ENCODE measurements around the gene DIAPH2. TPM values are rescaled to one million over a fixed set of nuclear protein-coding genes. Genes with fewer than 3 reads are reported as not detected.

The DIAPH2 gene
- total and polyA plus RNA-seq, 2 experiments from 2014 or later, result 16.2 to 56.6 TPM

DNA sequence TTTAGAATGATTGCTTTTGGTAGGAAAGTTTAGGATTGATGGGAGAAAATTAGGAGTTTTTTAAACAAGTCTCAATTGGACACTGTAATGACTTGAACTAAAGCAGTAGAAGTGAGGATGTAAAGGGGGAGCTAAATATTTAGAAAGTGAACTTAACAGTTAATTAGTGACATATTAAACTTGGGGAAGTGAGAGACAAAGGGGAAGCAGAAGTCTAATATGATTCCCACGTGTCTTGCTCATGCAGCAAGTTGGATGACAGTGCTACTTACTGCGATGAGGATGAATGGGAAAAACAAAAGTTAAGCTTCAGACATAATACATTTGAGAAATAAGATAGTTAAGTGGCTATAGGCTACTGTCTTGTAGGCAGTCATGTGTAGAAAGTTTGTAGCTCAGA lies 309.5 kb downstream of the DIAPH2 start:
- no peaks in the 10 kb centered on the region for H3K27me3 Mint-ChIP-seq (ENCODE audit: insufficient read depth, low read depth, poor library complexity)
- no peaks in the 10 kb centered on the region for H3K36me3 Mint-ChIP-seq (ENCODE audit: low read depth)
- H3F3A ChIP-seq (replicated peaks; ENCODE audit: low read depth), result no peaks in the 10 kb centered on the region
- no peak overlapping the region for H3K4me3 Mint-ChIP-seq
- ATAC-seq (no peak), DNase-seq (ENCODE audit: low spot score) (no peak)
- peaks cover 2% of the 10 kb centered on the region; the same call in 1 of the 3 replicates for H3K9me3 Mint-ChIP-seq
- no peaks in the 10 kb centered on the region for H3K79me2 ChIP-seq (replicated peaks; ENCODE audit: insufficient read depth)
- H3K27ac ChIP-seq (ENCODE audit: low read depth), result no peak overlapping the region
- H3K27me3 ChIP-seq (ENCODE audit: insufficient read depth), result no peaks in the 10 kb centered on the region
- TF ChIP-seq POLR2AphosphoS5 (IDR thresholded peaks at IDR 0.05; ENCODE audit: low read depth), result no peak
- TF ChIP-seq JUNB (IDR thresholded peaks at IDR 0.05; ENCODE audit: unreplicated experiment), result no peak
- TF ChIP-seq STAT1 (IDR thresholded peaks at IDR 0.05; ENCODE audit: unreplicated experiment), result no peak
- TF ChIP-seq EZH2 (IDR thresholded peaks at IDR 0.05; ENCODE audit: low read depth, unreplicated experiment), result no peak
- TF ChIP-seq, protein P1, sequence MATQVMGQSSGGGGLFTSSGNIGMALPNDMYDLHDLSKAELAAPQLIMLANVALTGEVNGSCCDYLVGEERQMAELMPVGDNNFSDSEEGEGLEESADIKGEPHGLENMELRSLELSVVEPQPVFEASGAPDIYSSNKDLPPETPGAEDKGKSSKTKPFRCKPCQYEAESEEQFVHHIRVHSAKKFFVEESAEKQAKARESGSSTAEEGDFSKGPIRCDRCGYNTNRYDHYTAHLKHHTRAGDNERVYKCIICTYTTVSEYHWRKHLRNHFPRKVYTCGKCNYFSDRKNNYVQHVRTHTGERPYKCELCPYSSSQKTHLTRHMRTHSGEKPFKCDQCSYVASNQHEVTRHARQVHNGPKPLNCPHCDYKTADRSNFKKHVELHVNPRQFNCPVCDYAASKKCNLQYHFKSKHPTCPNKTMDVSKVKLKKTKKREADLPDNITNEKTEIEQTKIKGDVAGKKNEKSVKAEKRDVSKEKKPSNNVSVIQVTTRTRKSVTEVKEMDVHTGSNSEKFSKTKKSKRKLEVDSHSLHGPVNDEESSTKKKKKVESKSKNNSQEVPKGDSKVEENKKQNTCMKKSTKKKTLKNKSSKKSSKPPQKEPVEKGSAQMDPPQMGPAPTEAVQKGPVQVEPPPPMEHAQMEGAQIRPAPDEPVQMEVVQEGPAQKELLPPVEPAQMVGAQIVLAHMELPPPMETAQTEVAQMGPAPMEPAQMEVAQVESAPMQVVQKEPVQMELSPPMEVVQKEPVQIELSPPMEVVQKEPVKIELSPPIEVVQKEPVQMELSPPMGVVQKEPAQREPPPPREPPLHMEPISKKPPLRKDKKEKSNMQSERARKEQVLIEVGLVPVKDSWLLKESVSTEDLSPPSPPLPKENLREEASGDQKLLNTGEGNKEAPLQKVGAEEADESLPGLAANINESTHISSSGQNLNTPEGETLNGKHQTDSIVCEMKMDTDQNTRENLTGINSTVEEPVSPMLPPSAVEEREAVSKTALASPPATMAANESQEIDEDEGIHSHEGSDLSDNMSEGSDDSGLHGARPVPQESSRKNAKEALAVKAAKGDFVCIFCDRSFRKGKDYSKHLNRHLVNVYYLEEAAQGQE (IDR thresholded peaks at IDR 0.05; ENCODE audit: unreplicated experiment), result no peak
- TF ChIP-seq NANOG (IDR thresholded peaks at IDR 0.05; ENCODE audit: borderline replicate concordance), result no peak
- TF ChIP-seq, protein P2, sequence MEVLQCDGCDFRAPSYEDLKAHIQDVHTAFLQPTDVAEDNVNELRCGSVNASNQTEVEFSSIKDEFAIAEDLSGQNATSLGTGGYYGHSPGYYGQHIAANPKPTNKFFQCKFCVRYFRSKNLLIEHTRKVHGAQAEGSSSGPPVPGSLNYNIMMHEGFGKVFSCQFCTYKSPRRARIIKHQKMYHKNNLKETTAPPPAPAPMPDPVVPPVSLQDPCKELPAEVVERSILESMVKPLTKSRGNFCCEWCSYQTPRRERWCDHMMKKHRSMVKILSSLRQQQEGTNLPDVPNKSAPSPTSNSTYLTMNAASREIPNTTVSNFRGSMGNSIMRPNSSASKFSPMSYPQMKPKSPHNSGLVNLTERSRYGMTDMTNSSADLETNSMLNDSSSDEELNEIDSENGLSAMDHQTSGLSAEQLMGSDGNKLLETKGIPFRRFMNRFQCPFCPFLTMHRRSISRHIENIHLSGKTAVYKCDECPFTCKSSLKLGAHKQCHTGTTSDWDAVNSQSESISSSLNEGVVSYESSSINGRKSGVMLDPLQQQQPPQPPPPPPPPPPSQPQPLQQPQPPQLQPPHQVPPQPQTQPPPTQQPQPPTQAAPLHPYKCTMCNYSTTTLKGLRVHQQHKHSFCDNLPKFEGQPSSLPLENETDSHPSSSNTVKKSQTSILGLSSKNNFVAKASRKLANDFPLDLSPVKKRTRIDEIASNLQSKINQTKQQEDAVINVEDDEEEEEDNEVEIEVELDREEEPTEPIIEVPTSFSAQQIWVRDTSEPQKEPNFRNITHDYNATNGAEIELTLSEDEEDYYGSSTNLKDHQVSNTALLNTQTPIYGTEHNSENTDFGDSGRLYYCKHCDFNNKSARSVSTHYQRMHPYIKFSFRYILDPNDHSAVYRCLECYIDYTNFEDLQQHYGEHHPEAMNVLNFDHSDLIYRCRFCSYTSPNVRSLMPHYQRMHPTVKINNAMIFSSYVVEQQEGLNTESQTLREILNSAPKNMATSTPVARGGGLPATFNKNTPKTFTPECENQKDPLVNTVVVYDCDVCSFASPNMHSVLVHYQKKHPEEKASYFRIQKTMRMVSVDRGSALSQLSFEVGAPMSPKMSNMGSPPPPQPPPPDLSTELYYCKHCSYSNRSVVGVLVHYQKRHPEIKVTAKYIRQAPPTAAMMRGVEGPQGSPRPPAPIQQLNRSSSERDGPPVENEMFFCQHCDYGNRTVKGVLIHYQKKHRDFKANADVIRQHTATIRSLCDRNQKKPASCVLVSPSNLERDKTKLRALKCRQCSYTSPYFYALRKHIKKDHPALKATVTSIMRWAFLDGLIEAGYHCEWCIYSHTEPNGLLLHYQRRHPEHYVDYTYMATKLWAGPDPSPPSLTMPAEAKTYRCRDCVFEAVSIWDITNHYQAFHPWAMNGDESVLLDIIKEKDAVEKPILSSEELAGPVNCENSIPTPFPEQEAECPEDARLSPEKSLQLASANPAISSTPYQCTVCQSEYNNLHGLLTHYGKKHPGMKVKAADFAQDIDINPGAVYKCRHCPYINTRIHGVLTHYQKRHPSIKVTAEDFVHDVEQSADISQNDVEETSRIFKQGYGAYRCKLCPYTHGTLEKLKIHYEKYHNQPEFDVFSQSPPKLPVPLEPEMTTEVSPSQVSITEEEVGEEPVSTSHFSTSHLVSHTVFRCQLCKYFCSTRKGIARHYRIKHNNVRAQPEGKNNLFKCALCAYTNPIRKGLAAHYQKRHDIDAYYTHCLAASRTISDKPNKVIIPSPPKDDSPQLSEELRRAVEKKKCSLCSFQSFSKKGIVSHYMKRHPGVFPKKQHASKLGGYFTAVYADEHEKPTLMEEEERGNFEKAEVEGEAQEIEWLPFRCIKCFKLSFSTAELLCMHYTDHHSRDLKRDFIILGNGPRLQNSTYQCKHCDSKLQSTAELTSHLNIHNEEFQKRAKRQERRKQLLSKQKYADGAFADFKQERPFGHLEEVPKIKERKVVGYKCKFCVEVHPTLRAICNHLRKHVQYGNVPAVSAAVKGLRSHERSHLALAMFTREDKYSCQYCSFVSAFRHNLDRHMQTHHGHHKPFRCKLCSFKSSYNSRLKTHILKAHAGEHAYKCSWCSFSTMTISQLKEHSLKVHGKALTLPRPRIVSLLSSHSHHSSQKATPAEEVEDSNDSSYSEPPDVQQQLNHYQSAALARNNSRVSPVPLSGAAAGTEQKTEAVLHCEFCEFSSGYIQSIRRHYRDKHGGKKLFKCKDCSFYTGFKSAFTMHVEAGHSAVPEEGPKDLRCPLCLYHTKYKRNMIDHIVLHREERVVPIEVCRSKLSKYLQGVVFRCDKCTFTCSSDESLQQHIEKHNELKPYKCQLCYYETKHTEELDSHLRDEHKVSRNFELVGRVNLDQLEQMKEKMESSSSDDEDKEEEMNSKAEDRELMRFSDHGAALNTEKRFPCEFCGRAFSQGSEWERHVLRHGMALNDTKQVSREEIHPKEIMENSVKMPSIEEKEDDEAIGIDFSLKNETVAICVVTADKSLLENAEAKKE (CRISPR knock-in tag; IDR thresholded peaks at IDR 0.05), result no peak
- TF ChIP-seq, protein P3, sequence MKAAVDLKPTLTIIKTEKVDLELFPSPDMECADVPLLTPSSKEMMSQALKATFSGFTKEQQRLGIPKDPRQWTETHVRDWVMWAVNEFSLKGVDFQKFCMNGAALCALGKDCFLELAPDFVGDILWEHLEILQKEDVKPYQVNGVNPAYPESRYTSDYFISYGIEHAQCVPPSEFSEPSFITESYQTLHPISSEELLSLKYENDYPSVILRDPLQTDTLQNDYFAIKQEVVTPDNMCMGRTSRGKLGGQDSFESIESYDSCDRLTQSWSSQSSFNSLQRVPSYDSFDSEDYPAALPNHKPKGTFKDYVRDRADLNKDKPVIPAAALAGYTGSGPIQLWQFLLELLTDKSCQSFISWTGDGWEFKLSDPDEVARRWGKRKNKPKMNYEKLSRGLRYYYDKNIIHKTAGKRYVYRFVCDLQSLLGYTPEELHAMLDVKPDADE (IDR thresholded peaks at IDR 0.05), result no peak
- no peak for TF ChIP-seq CREB1 (CRISPR knock-in tag; IDR thresholded peaks at IDR 0.05; ENCODE audit: low read depth)
- TF ChIP-seq EZH2phosphoT487 (IDR thresholded peaks at IDR 0.05; ENCODE audit: unreplicated experiment), result no peak
- TF ChIP-seq ZNF114 (CRISPR knock-in tag; IDR thresholded peaks at IDR 0.05), result no peak
- TF ChIP-seq, protein P4, sequence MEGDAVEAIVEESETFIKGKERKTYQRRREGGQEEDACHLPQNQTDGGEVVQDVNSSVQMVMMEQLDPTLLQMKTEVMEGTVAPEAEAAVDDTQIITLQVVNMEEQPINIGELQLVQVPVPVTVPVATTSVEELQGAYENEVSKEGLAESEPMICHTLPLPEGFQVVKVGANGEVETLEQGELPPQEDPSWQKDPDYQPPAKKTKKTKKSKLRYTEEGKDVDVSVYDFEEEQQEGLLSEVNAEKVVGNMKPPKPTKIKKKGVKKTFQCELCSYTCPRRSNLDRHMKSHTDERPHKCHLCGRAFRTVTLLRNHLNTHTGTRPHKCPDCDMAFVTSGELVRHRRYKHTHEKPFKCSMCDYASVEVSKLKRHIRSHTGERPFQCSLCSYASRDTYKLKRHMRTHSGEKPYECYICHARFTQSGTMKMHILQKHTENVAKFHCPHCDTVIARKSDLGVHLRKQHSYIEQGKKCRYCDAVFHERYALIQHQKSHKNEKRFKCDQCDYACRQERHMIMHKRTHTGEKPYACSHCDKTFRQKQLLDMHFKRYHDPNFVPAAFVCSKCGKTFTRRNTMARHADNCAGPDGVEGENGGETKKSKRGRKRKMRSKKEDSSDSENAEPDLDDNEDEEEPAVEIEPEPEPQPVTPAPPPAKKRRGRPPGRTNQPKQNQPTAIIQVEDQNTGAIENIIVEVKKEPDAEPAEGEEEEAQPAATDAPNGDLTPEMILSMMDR (conservative IDR thresholded peaks at IDR 0.05; ENCODE audit: low read depth in 2 of 2), result no peak
- TF ChIP-seq ZNF331 (CRISPR knock-in tag; IDR thresholded peaks at IDR 0.05; ENCODE audit: low read depth), result no peak
- H3K27ac Mint-ChIP-seq, result no peak overlapping the region
- no peaks in the 10 kb centered on the region for H4K20me1 ChIP-seq (replicated peaks; ENCODE audit: insufficient read depth)
- H3K9me2 ChIP-seq (ENCODE audit: insufficient read depth), result no peaks in the 10 kb centered on the region
- peaks cover 19% of the 10 kb centered on the region; the same call in 2 of the 3 replicates for H3K4me1 Mint-ChIP-seq
- H3K4me3 ChIP-seq, result no peak overlapping the region
- H3K4me2 ChIP-seq, result no peak overlapping the region
- no peaks in the 10 kb centered on the region for H3K36me3 ChIP-seq (ENCODE audit: insufficient read depth)
- H3K4me1 ChIP-seq (ENCODE audit: insufficient read depth), result no peaks in the 10 kb centered on the region
- no peak overlapping the region for H2AFZ ChIP-seq

Data from GM23338 (cell line).